ENCODE results near the gene MAP7. TPM values are rescaled to one million over a fixed set of nuclear protein-coding genes. Genes with fewer than 3 reads are reported as not detected.
"Not testable (repeated sequence)": the region's sequence is repeated elsewhere in the genome, so short reads cannot be mapped to it uniquely, and the experiment has no call there.

The MAP7 gene
- total RNA-seq, 1 donor from 2014 or later, result 12.6 TPM

GRCh38 chr6:136333824-136334464, 216.3 kb downstream of the MAP7 start:
- DNase-seq, result no peak

DNA sequence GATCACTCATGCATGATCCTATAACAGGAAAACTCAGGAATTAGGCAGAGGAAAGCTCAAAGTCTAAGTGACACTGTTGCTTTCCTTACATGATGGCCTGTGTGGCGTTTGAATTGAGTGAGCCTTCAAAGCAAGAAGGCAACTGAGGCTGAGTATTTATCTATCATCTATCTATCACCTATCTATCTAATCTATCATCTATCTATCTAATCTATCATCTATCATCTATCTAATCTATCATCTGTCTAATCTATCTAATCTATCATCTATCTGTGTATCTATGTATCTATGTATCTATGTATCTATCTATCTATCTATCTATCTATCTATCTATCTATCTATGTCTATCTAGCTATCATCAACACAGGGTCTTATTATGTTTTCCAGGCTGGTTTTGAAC, 218.8 kb downstream of the MAP7 start:
- DNase-seq, result no peak

- DNase-seq, result no peak
These were observed 219.6 kb downstream of the MAP7 start for GRCh38 chr6:136330634-136331033.

GRCh38 chr6:136326038-136326553, 224.1 kb downstream of the MAP7 start:
- DNase-seq, result no peak

GRCh38 chr6:136324686-136325380, 225.4 kb downstream of the MAP7 start:
- DNase-seq, result peak; percentile 66

- peak; percentile 66 for DNase-seq
These were observed 226.7 kb downstream of the MAP7 start for GRCh38 chr6:136323431-136324112.

- no peak for DNase-seq
These were observed 230.5 kb downstream of the MAP7 start for GRCh38 chr6:136319732-136320131.

DNA sequence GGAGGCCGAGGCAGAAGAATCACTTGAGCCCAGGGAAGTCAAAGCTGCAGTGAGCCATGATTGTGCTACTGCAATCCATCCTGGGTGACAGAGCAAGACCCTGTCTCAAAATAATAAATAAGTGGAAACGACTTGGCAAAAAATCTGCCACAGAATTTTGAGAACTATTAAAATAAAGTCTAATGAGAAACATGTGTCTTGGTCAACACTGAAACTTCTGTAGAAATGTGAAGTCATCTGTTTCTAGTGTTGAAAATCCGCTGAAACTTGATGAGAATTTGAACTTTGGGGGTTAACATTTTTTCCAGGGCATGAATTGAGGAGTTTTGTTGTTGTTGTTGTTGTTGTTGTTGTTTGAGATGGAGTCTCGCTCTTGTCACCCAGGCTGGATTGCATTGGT, 231.5 kb downstream of the MAP7 start:
- peak; percentile 35 for DNase-seq

GRCh38 chr6:136317971-136318370, 232.3 kb downstream of the MAP7 start:
- DNase-seq, result no peak

- DNase-seq, result peak; percentile 38
These were observed 233.1 kb downstream of the MAP7 start for GRCh38 chr6:136317021-136317694.

DNA sequence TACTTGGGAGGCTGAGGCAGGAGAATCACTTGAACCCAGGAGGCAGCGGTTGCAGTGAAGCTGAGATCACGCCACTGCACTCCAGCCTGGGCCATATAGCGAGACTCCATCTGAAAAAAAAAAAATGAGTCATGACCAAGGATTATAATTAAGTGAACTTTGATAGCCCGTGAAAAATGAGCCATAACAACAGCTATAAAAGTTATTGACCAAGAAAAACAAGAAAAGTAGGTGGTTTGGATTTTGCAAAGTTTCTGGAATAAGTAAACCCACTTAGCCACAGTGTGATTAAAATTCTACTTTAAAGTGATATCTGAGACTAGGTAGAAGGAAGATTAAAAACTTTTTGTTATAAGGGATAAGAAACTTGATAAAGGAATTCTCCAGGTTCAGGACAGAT, 234.6 kb downstream of the MAP7 start:
- no peak for DNase-seq

GRCh38 chr6:136312975-136313374, 237.2 kb downstream of the MAP7 start:
- DNase-seq, result no peak

DNA sequence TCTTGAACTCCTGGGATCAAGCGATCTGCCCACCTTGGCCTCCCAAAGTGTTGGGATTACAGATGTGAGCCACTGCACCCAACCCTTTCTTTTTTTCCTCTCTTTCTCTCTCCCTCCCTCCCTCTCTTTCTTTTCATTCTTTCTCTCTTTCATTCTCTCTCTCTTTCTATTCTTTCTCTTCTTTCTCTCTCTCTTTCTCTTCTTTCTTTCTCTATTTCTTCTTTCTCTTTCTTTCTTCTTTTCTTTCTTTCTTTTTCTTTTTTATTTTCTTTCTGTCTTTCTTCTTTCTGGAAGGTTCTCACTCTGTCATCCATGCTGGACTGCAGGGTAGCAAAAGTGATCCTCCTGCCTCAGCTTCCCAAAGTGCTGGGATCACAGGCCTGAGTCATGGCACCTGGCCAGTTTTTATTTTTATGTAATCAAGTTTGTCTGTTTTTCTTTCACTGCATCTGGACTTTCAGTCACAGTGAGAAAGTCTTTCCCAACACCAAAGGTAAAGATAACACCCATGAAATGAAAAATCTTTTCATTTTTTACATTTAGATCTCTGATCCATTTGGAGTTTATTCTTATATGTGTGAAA, 240.4 kb downstream of the MAP7 start:
- DNase-seq, result no peak

DNA sequence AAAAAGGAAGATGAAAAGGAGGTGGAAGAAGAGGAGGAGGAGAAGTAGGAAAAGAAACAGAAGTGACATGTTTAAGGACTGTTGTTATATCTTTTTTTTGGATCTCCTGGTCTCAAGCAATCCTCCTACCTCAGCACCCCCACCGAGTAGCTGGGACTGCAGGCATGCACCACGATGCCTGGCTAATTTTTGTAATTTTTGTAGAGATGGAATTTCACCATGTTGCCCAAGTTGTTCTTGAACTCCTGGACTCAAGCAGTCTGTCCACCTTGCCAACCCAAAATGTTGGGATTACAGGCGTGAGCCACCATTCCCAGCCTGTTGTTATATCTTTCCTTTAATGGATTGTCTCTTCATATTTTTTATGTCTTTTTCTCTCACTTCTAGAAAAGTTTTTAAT, 241.1 kb downstream of the MAP7 start:
- no peak for DNase-seq

- not testable (repeated sequence) for DNase-seq
These were observed 241.8 kb downstream of the MAP7 start for GRCh38 chr6:136308469-136308868.

DNA sequence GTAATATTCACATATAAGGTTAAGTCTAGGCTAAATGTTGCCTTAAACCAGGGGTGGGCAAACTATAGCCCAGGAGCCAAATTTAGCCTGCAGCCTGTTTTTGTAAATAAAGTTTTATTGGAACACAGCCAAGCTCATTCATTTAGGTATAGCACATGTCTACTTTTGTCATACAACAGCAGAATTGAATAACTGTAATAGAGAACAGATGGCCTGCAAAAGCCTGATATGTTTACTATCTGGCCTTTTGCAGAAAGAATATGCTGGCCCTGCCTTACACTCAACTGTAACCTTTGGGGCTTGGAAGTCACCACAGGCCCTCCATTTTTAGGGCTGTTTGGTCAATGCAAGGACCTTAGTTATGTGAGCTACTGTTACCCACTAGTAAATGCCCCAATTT, 242.9 kb downstream of the MAP7 start:
- DNase-seq, result no peak

- DNase-seq, result no peak
These were observed 243.8 kb downstream of the MAP7 start for GRCh38 chr6:136306466-136306865.

- no peak for DNase-seq
These were observed 245.8 kb downstream of the MAP7 start for GRCh38 chr6:136304410-136304809.

DNA sequence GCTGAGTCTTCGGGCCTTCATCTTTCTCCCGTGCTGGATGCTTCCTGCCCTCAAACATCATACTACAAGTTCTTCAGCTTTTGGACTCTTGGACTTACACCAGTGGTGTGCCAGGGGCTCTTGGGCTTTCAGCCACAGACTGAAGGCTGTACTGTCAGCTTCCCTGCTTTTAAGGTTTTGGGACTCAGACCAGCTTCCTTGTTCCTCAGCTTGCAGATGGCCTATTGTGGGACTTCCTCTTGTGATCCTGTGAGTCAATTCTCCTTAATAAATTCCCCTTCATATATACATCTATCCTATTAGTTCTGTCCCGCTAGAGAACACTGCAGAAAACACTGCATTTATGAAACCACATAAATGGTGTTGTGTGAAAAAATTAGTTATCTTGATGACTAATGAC, 246.7 kb downstream of the MAP7 start:
- no peak for DNase-seq

GRCh38 chr6:136294621-136295020, 255.6 kb downstream of the MAP7 start:
- no peak for DNase-seq

Measured in skin of body (tissue), 2 donors.